Skin epidermis (tissue), 12 donors: ENCODE results near the gene ZFP36L2.

Experiments
- H3K27ac ChIP-seq, 21 experiments: fragments of 200-600 bp; sonication (generic) in 11 of 21; one replicate each; pipeline ENCODE4 v1.5.0; 2020; ENCODE audit warnings: mild to moderate bottlenecking in 3 of 21, inconsistent platforms in 2 of 21, moderate library complexity in 2 of 21
- H3K4me3 ChIP-seq, 7 experiments: fragments of 200-600 bp; sonication (generic) in 2 of 7; one replicate each; pipeline ENCODE4 v1.5.0; 2020; ENCODE audit warnings: inconsistent platforms in 2 of 7, mild to moderate bottlenecking in 2 of 7, moderate library complexity in 1 of 7

Gene ZFP36L2

DNA sequence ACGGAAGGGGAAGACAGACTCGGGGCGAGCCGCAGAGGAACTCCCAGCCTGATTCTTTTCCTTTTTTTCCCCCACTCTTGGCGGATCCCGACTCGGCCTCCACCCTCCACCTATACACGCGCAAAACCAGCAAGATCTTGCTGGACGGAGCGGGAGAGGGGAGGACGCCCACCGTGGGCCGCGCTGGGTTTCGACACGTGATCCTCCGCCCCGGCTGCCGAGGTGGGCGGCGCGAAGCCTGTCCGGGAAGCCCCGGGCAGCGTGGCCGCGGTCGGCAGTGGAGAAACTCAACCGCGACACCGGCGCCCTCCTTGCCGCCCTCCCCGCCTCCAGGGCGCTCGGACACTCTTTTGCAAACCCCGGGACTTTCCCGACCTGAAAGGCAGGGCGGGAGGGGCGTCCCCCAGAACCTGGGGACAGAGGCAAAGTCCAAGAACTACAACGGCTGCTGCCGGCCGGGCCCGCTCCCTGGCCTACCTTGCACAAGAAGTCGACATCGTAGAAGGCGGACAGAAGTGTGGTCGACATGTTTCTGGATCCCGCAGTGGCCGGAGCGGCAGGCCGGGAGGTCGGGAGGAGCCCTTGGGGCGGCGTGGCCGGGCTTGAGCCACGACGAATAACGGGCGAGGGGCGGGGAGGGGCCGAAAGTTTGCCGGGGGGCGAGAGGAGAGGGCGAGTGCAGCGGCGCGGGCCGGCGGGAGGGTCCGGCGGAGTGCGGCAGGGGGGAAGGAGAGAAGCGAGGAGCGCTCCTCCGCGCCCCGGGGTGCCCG lies 433 bp downstream of the ZFP36L2 start:
- Histone ChIP-seq H3K4me3 (peak overlapping the region; percentile 59 to 97 (median 90)), H3K27ac (peak overlapping the region; percentile 82 to 100 (median 98))

- peak overlapping the region; percentile 82 to 100 (median 98) for H3K27ac ChIP-seq
- peak overlapping the region; percentile 59 to 97 (median 90) for H3K4me3 ChIP-seq
These were observed 1.2 kb downstream of the ZFP36L2 start for GRCh38 chr2:43225093-43225787.

- peak overlapping the region; percentile 59 to 97 (median 90) for H3K4me3 ChIP-seq
- H3K27ac ChIP-seq: peak overlapping the region; percentile 82 to 100 (median 98)
These were observed 1.8 kb downstream of the ZFP36L2 start for GRCh38 chr2:43224571-43225092.

- peak overlapping the region; percentile 82 to 100 (median 98) for H3K27ac ChIP-seq
- peak overlapping the region; percentile 59 to 97 (median 90) for H3K4me3 ChIP-seq
These were observed 2.3 kb downstream of the ZFP36L2 start for GRCh38 chr2:43224131-43224570.

- Histone ChIP-seq H3K4me3 (peak overlapping the region; percentile 59 to 97 (median 90)), H3K27ac (peak overlapping the region; percentile 82 to 100 (median 98))
These were observed 2.8 kb downstream of the ZFP36L2 start for GRCh38 chr2:43223521-43224001.

DNA sequence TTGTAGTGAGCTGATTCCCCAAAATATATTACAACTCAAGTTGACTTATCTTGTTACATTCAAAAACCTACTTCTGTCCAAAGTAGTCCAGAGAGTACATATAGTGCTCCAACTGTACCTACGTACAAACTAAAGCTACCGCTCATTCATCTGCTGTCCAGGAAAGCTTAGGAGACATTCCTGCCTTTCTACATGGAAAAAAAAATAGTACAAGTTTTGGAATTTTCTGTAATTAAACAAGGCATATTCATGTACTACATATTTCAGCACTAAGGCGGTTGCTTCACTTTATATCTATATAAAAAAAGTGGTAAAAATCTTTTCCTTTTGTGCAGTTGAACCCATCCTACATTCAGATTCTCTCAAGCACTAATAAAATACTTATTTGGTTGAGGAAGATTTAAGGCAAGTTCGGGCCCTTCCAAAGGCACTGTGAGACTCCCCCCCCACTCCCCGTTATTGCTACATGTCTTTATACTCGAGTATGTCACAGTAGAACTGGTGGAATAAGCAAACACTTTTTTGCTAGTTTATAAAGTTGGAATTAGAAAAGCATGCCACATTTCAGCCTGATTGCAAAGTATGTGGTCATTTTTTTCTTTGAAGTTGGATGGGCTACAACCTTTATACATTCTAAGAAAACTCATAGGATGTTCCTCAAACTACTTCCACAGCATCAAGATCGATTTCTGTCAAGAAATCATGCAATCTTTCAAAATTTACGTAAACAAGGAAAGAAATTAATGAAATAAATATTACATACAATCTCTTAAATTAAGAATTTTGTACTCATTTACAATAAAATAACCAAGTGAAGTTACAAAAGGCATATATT lies 3.7 kb downstream of the ZFP36L2 start:
- peak overlapping the region; percentile 82 to 100 (median 98) for H3K27ac ChIP-seq
- H3K4me3 ChIP-seq: peak overlapping the region; percentile 59 to 97 (median 90)

- Histone ChIP-seq H3K27ac (peak overlapping the region; percentile 72 to 100 (median 98)), H3K4me3 (peak overlapping the region; percentile 59 to 97 (median 90))
These were observed 4.5 kb downstream of the ZFP36L2 start for GRCh38 chr2:43221763-43222474.

GRCh38 chr2:43221124-43221762 lies 5.2 kb downstream of the ZFP36L2 start:
- H3K4me3 ChIP-seq: peak overlapping the region; percentile 59 to 97 (median 90)
- H3K27ac ChIP-seq: peak overlapping the region; percentile 72 to 100 (median 98)

- Histone ChIP-seq H3K4me3 (peak overlapping the region; percentile 59 to 97 (median 90)), H3K27ac (peak overlapping the region; percentile 72 to 100 (median 98))
These were observed 5.7 kb downstream of the ZFP36L2 start for GRCh38 chr2:43220760-43221123.

DNA sequence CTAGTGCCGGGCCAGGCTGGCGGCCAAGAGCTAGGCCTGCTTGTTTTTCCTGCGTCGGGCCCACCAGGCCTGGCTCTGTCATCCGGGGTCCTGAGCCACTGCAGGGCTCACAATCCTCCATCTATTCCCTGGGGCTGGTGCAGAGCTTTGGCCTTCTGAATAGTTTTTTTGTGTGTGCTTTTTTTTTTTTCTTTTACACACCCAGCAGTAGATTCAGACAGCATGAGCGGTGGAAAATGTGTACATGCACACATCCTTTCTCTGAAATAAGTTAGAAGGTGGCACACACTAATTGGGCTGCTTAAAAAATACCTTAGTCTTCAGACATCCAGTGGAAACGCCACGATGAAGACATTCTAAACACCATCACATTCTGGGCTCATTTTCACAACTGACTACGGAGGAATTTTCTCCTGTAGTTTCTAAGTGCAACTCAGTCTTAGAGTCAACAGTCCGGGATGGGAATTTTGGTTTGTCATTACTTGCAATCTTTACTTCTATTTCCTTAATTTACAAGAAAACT lies 6.1 kb downstream of the ZFP36L2 start:
- H3K27ac ChIP-seq: peak overlapping the region; percentile 72 to 100 (median 98)
- H3K4me3 ChIP-seq: peak overlapping the region; percentile 27 to 97 (median 90)

GRCh38 chr2:43219383-43220228 lies 6.8 kb downstream of the ZFP36L2 start:
- Histone ChIP-seq H3K27ac (peak overlapping the region; percentile 72 to 100 (median 98)), H3K4me3 (peak overlapping the region; percentile 25 to 91 (median 81))

GRCh38 chr2:43218702-43219382 lies 7.6 kb downstream of the ZFP36L2 start:
- Histone ChIP-seq H3K4me3 (peak overlapping the region; percentile 25 to 91 (median 81)), H3K27ac (peak overlapping the region; percentile 14 to 100 (median 98))

DNA sequence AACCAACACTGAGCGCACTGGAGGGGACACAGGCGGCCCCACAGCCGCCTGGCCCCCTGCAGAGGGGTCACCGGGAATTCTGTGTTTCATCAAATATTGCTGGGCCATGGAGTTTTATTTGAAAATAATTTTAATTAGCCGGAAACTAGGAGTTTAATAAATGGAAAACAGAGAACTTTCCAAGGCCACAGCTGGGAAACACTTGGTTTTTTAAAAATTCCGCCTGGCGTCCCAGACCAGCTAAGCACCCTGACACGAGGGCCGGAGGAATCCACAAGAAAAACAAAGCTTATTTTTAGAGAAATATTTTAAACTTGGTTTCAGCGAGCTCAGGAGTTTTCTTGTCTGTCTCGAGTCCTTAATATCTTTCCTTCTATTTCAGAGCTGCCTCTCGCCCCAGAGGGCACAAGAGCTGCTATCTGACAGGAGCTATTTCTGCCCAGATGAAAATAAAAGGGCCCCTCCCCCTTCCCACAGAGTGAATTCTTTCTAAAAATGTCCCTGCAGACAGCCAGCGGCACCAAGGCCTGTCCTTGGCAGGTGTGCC lies 8.2 kb downstream of the ZFP36L2 start:
- peak overlapping the region in 4 of 7 experiments; percentile 21 to 91 (median 54) for H3K4me3 ChIP-seq
- H3K27ac ChIP-seq: peak overlapping the region; percentile 14 to 100 (median 98)

GRCh38 chr2:43217228-43218154 lies 8.9 kb downstream of the ZFP36L2 start:
- H3K4me3 ChIP-seq: no peak overlapping the region
- H3K27ac ChIP-seq: peak overlapping the region in 20 of 21 experiments; percentile 91 to 100 (median 98)

DNA sequence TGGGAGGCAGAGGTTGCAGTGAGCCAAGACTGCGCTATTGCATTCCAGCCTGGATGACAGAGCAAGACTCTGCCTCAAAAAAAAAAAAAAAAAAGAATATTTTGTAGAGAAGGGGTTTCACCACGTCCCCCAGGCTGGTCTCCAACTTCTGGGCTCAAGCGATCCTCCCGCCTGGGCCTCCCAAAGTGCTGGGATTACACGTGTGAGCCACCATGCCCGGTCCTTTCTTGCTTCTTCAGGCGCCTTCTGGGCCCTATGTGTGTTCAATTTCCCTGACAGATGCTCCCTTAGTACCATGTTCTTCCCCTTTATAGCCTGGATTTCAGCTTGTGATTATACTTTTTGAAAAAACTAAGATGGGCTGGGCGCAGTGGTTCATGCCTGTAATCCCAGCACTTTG lies 9.8 kb downstream of the ZFP36L2 start:
- H3K27ac ChIP-seq: peak overlapping the region in 1 of 21 experiments; percentile 100
- no peak overlapping the region for H3K4me3 ChIP-seq
